Muscle of leg (tissue), 11 donors: Measurements from ENCODE around the gene EFR3B. TPM values are rescaled to one million over a fixed set of nuclear protein-coding genes. Genes with fewer than 3 reads are reported as not detected.

ENCODE experiments used
- DNase-seq: peaks from one replicate; pipeline ENCODE4 v3.0.0; 2013
- H3K27ac ChIP-seq: one replicate; pipeline ENCODE4 v1.5.1; 2013; ENCODE audit warnings: mild to moderate bottlenecking, low read length, control low read depth
- H3K27me3 ChIP-seq: one replicate; pipeline ENCODE4 v1.6.1; 2013; ENCODE audit warnings: low read length; ENCODE audit not compliant: control insufficient read depth, insufficient read depth
- H3K36me3 ChIP-seq: one replicate; pipeline ENCODE4 v1.6.1; 2013; ENCODE audit warnings: low read length; ENCODE audit not compliant: control insufficient read depth, insufficient read depth
- H3K4me1 ChIP-seq: one replicate; pipeline ENCODE4 v1.6.1; 2013; ENCODE audit warnings: low read length; ENCODE audit not compliant: control insufficient read depth, insufficient read depth
- H3K4me3 ChIP-seq: one replicate; pipeline ENCODE4 v1.5.1; 2013; ENCODE audit warnings: low read length, control low read depth
- H3K9me3 ChIP-seq: replicated peaks from 2 replicates; pipeline ENCODE4 v1.6.1; 2013; ENCODE audit warnings: low read depth, low read length; ENCODE audit not compliant: control insufficient read depth
- WGBS: methylation state at CpG from one replicate; pipeline ENCODE4 v1.1.5; 2013; ENCODE audit warnings: missing lambda C conversion rate; ENCODE audit not compliant: insufficient coverage; 5-methylcytosine and 5-hydroxymethylcytosine counted together
- polyA plus RNA-seq, 8 donors: library from polyadenylated mRNA; unstranded; fragments of 120-200 nt; gene quantifications; one replicate each; pipeline versions ENCODE4 v1.2.1 to v1.2.3, GENCODE V29; 2013; ENCODE audit warnings: inconsistent platforms in 1 of 8, low replicate concordance in 1 of 8; ENCODE audit not compliant: insufficient read length in 8 of 8, insufficient read depth in 1 of 8
- total RNA-seq: library from RNA; stranded (reverse); fragments of 120-200 nt; gene quantifications from one replicate; pipeline ENCODE4 v1.2.4, GENCODE V29; 2013

EFR3B gene
- total and polyA plus RNA-seq, 9 donors = 3.2 to 5.5 (median 4.8) TPM

DNA sequence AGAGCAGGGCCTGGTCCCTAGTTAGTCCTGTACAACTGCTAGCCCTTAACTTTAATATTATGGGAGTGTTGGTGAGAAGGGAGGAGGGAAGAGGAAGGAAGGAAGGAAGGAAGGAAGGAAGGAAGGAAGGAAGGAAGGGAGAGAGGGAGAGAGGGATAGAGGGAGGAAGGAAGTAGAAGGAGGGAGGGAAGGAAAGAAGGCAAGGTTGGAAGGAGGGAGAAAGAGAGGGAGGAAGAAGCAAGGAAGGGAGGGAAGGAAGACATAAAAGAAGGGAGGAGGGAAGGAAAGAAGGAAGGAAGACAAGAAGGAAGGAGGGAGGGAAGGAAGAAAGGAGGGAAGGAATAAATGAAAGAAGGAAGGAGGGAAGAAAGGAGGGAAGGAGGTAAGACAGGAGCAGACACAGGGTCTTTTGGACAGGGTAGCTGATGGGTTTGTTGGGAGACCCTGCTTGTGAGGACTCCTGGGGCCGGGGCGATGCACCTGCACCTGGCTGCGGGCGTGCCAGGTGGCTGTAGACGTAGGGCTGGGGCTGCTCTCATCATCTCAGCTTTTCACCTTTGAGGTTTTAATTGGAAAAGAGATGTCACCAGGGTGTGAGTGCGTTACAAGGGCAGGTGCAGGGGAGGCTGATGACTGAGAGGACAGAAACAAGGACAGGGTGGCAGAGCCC is 132.5 kb downstream of the EFR3B start:
- WGBS = 85% methylated on average over 6 of the region's 6 CpGs
- Histone ChIP-seq H3K4me3 (no peak overlapping the region), H3K27ac (no peak overlapping the region), H3K36me3 (no peaks in the 10 kb centered on the region), H3K4me1 (no peaks in the 10 kb centered on the region), H3K27me3 (peaks cover 37% of the 10 kb centered on the region), H3K9me3 (peaks cover 3% of the 10 kb centered on the region)
- no peak for DNase-seq

DNA sequence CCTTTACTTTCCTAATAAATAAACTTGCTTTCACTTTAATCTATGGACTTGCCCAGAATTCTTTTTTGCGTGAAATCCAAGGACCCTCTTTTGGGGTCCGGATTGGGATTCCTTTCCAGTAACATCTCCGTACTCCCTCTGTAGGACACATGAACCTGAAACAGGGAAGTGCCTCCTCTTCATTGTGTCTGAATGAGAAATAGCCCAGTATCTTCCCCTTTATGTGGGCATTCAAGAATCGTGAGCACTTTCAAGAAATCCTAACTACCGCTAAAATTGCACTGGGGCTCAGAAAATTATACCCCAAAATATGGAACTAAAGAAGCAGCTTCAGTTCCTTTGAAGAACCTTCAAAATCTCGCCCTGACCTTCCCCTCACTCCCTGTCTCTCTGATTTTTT is 134.3 kb downstream of the EFR3B start:
- Histone ChIP-seq H3K4me3 (no peak overlapping the region), H3K36me3 (no peaks in the 10 kb centered on the region), H3K4me1 (no peaks in the 10 kb centered on the region), H3K9me3 (no peaks in the 10 kb centered on the region), H3K27ac (no peak overlapping the region), H3K27me3 (peaks cover 21% of the 10 kb centered on the region)
- DNase-seq = no peak
- 83% methylated on average over 6 of the region's 6 CpGs for WGBS

DNA sequence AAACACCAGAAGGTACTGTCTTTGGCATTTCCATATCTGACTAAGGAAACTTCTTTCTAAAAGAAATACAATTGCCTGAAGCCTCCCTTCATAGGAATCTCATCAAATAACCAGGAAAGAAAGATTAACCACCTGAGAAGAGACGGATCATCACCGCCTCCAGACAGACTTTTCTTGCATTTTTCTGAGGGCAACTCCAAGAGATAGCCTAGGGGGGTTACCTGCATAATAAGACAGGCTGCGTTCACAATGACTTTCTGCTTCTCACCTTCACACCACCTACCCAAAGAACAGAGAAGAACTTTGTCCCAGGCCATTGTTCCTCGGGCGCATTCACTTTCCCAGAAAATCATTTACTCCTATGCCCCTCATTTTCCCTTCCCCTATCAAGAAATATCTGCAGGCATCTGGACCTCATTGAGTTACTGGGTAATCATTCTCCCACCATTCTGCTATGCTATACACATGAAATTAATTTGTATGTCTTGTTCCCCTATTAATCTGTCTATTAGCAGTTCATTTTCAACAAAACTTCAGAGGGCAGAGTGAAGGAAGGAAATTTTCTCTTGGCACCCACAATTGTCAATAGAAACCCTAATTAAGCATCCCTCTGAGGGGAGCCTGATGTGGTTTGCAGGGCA is 134.8 kb downstream of the EFR3B start:
- Histone ChIP-seq H3K4me1 (no peaks in the 10 kb centered on the region), H3K9me3 (peaks cover under 1% of the 10 kb centered on the region), H3K27me3 (peaks cover 21% of the 10 kb centered on the region), H3K27ac (no peak overlapping the region), H3K4me3 (no peak overlapping the region), H3K36me3 (no peaks in the 10 kb centered on the region)
- DNase-seq = no peak
- 52% methylated on average over 2 of the region's 5 CpGs for WGBS

DNA sequence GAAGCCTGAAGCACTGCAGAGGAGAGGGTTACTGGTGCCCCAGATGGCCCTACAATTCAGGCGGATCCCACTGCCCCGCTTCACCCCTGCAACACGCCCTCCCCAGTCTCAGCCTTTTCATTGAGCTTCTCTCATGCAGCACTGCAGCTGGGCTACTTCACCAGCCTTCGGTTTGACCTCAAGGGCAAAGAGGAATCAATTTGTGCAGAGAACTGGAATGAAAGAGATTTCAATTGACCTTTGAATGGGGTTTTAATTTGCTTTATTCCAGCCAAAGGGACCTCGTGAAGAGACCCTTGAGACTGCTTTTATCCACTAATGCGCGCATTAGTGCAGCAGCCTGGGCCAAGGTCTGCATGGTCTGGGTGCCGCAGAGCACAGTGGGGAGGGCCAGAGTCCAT is 135.3 kb downstream of the EFR3B start:
- H3K36me3 ChIP-seq = no peaks in the 10 kb centered on the region
- H3K4me3 ChIP-seq = no peak overlapping the region
- DNase-seq = no peak
- peaks cover 21% of the 10 kb centered on the region for H3K27me3 ChIP-seq
- H3K4me1 ChIP-seq = no peaks in the 10 kb centered on the region
- H3K9me3 ChIP-seq = peaks cover 4% of the 10 kb centered on the region
- H3K27ac ChIP-seq = no peak overlapping the region
- WGBS = 40% methylated on average over 1 of the region's 8 CpGs

DNA sequence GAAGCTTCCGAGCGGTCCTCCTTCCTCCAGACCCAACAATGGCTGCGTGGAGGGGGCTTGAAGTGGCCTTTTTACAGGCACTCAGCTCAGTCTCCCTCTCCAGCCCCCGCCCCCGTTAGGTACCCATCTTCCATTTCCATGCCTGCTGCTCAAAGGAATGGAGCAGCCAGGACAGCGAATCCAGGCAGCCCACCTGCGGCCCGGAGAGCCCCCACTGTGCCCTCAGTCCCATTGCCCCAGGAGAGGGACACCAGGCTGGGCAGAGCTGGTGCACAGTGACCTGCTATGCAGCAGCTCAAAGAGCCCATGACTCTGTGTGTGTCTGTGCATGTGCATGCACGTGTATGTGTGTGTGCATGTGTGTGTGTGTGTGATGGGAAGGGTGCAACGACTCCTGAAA is 137.1 kb downstream of the EFR3B start:
- peaks cover 21% of the 10 kb centered on the region for H3K27me3 ChIP-seq
- 75% methylated on average over 9 of the region's 10 CpGs for WGBS
- no peaks in the 10 kb centered on the region for H3K36me3 ChIP-seq
- H3K27ac ChIP-seq = no peak overlapping the region
- no peak overlapping the region for H3K4me3 ChIP-seq
- DNase-seq = no peak
- no peaks in the 10 kb centered on the region for H3K4me1 ChIP-seq
- peaks cover 4% of the 10 kb centered on the region for H3K9me3 ChIP-seq

DNA sequence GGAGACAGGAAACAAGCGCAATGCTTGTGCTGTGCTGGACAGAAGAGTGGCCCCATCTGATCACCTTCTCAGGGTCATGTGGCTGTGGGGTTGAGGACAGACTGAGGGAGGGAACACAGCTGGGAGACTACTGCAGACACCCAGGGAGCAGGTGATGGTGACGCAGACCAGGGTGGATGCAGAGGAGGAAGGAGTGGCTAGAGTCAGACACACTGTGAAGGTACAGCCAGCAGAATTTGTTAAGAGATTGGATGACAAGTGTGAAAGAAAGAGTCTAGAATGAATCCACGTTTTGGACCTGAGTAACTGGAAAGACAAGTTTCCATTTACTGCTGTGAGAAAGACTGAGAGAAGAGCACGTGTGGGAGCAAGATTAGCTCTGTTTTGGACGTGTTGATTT is 142.4 kb downstream of the EFR3B start:
- 52% methylated on average over 5 of the region's 5 CpGs for WGBS
- no peaks in the 10 kb centered on the region for H3K4me1 ChIP-seq
- DNase-seq = no peak
- no peaks in the 10 kb centered on the region for H3K36me3 ChIP-seq
- H3K9me3 ChIP-seq = peaks cover 4% of the 10 kb centered on the region
- no peak overlapping the region for H3K4me3 ChIP-seq
- peaks cover 4% of the 10 kb centered on the region for H3K27me3 ChIP-seq
- no peak overlapping the region for H3K27ac ChIP-seq

DNA sequence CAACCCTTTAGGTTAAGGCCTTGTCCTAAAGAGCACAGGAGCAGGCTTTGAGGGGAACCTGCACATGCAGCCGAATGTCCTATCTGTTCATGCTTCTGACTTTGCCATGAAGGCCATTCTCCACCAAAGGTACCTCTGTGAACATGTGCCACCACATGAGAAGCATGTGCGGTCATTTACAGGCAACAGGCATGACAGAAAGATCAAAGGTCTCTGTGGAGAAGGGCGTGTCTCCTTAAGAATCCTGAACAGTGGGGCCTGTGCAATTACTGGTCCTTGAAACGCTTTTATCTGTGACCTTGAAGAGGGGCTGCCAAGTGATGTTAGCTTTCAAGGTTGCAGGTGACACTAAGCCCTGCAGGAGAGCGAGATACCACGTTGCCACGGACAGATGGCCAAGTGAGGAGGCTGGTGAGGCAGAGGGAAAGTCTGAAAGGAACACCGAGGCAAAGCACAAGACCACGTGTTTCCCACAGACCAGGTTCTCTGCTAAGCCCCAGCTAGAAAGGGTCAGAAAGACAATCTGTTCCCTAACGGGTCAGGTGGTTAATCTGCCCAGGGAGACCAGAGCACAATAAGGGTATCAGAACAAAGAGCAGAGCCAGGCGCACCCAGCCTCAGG is 146.0 kb downstream of the EFR3B start:
- Histone ChIP-seq H3K9me3 (no peaks in the 10 kb centered on the region), H3K27ac (no peak overlapping the region), H3K4me3 (no peak overlapping the region), H3K27me3 (peaks cover 2% of the 10 kb centered on the region), H3K4me1 (no peaks in the 10 kb centered on the region), H3K36me3 (no peaks in the 10 kb centered on the region)
- WGBS = 59% methylated on average over 10 of the region's 11 CpGs
- no peak for DNase-seq

DNA sequence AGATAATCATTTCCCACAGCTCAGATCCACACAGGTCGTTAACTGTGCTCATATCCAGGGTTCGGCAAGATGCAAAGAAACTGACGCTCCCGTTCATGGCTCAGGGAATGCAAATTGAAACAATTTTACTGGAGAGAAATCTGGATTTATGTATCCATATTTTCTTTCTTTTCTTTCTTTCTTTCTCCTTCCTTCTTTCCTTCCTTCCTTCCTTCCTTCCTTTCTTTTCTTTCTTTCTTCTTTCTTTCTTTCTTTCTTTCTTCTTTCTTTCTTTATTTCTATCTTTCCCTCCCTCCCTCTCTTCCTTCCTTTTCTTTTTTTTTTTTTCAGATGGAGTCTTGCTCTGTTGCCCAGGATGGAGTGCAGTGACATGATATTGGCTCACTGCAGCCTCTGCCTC is 146.5 kb downstream of the EFR3B start:
- DNase-seq = no peak
- Histone ChIP-seq H3K36me3 (no peaks in the 10 kb centered on the region), H3K27ac (no peak overlapping the region), H3K27me3 (peaks cover 2% of the 10 kb centered on the region), H3K9me3 (no peaks in the 10 kb centered on the region), H3K4me1 (no peaks in the 10 kb centered on the region), H3K4me3 (no peak overlapping the region)
- no CpG with 5 or more reads among the region's 4 CpGs for WGBS

DNA sequence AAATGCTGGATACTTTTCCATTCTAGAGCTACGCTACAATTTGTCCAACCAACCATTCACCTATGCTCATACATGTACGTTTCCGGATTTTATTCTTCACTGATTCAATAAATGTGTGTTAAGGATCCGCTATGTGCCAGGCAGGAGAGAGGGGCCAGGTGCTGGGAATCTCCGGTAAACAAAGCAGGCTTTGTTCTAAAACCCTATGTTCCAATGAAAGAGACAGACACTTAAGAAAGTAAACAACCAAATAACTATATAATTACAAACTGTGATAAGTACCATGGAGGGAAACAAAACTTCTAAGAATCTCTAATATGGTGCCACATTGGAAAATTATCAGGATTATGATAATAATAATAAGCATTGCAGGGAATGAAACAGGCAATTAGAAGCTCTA is 148.7 kb downstream of the EFR3B start:
- no peak overlapping the region for H3K27ac ChIP-seq
- peaks cover 2% of the 10 kb centered on the region for H3K27me3 ChIP-seq
- no peak overlapping the region for H3K4me3 ChIP-seq
- DNase-seq = no peak
- no peaks in the 10 kb centered on the region for H3K4me1 ChIP-seq
- no peaks in the 10 kb centered on the region for H3K9me3 ChIP-seq
- H3K36me3 ChIP-seq = no peaks in the 10 kb centered on the region
- WGBS = 70% methylated on average over 2 of the region's 5 CpGs

DNA sequence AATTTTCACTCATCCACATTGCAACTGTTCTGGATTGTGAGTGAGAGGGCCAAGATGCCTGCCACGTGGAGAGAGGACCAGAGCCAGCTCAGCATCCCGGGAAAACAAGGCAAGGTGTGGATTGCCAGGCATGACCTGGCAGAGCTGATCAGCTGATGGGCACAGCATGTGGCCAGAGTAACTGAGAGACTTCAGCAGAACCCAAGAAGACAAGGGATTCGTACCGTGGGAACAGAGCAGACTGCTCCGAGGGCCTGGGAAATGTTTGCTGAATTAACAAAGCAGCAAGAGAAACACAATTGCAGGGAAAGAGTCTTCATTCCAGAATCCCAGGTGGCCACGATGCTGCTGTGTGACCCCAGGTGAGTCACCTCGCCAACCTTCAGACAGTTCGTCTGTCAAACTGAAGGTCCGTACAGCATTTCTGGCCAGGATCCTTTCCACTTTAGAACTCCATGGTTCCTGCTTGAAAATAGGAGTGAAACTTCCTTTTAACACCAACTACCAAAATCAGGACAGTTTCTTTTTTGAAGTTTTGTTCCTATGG is 152.8 kb downstream of the EFR3B start:
- DNase-seq = no peak
- peaks cover 2% of the 10 kb centered on the region for H3K27me3 ChIP-seq
- H3K4me1 ChIP-seq = peaks cover 19% of the 10 kb centered on the region
- no peaks in the 10 kb centered on the region for H3K36me3 ChIP-seq
- 81% methylated on average over 8 of the region's 9 CpGs for WGBS
- H3K27ac ChIP-seq = no peak overlapping the region
- no peak overlapping the region for H3K4me3 ChIP-seq
- H3K9me3 ChIP-seq = no peaks in the 10 kb centered on the region
